LHCN-M2 (cell line): ENCODE data around the gene UVRAG. TPM values are rescaled to one million over a fixed set of nuclear protein-coding genes. Genes with fewer than 3 reads are reported as not detected.

Experiments
- DNase-seq: peaks from one replicate; pipeline ENCODE4 v3.0.0-alpha.2; 2012; ENCODE audit warnings: low read depth
- total RNA-seq: library from RNA; depleted of rRNA; stranded (reverse); fragments of >200 nt; gene quantifications from 2 replicates; pipeline ENCODE4 v1.2.3, GENCODE V29; 2014

The UVRAG gene
- total RNA-seq, 1 experiment from 2014 or later: 12.2 TPM

DNA sequence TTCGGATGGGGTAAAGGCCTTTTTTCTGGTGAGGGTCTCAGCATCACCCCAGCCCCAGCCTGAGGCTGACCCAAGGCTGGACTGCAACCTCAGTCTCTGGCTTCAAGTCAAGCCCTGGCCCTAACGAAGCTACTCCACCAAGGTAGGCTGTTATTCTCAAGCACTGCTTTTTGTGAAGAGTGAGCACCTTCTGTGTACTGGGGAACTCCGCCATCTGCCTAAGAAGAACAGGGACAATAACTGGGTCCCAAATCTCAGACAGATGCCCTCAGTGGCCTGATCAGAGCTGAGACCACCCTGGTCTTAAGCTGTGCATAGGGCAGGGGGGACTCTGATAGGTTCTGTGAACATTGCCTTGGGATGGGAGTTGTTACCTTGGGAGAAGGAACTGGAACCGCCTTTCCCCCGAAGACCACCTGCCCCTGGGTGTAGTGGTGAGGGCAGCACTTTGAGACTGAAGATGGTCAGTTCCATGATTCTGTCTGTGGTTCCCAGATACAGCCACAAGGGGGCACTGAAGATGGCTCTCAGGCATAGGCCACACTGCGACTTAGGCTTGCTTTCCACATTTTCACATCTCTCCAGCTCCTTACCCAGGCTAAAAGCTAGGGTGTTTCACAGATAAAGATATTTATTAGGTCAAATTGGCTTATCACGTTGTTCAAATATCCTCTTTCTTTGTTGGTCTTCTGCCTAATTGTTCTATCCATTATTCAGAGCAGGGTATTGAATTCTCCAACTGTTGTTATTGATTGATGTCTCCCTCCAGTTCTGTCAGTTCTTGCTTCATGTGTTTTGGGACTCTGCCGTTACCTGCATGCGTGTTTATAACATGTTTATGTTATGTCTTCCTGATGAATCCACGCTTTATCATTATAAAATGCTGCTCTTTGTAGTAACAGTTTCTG lies 11.8 kb upstream of the UVRAG start:
- DNase-seq: peak; percentile 49

DNA sequence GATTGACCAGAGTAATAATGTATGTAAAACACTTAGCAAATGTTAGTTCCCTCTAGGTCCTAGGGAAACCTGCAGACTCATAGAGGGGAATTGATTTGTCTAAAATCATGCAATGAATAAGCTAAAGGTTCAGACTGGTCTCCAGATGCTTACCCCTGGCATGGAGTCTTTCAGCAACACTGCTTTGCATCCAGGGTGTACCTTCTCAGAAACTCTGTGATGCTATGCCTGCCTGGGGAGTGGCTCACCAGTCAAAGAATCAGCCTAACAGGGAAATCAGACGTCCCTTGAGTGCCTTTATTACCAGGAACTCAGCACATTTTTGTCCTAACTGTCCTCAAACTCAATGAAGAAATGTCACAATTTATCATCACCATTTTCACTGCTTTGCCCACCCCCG lies 5.9 kb upstream of the UVRAG start:
- DNase-seq: no peak

DNA sequence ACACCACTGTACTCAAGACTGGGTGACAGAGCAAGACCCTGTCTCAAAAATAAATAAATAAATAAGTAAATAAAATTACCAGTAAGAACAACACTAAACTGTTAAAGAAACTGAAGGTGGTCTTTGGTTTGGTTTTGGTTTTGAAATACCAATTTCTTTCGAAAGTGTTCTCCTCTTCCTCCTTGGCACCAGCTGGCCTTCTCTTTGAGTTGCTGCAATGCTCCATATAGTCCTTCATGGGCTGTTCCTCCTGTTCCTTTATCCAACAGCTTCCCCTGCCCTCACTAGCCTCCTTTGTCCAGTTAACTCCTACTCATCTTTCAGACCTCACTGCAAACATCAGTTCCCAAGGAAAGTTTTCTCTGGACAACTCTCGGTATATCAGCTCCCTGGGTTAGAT lies 5.0 kb upstream of the UVRAG start:
- no peak for DNase-seq

DNA sequence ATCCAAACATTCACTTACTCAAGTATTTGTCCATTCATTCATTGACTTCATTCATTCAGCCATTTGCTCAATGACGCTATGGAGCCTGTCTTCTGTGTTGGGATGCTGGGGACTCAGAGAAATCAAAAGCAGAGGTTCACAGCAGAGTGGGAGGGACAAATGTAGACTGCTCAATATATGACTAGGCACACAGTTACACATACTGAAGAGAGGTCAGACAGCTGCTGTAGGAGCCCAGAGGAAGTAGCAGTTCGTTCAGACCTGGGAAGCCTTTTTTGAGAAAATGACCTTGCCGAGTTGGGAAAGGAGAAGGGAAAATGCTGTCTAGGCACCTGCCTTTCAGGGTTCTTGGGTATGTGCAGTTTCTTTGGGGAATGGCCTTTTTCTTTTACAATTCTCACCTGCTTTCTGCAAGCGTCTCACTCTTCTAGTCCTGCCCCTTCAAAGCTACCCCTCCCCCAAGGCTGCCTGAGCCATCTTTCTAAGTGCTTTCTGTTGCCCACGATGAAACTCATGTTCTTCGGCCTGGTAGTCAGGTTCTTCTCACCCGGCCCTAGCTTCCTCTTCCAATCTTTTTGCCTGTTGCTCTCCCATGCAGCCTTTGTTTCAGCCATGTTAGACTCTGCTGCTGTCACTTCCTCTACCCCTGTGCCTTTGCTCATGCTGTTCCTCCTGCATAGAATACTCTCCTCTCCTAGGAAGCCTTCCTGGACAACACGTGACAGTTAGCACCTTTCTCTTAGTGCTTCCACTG lies 4.2 kb upstream of the UVRAG start:
- no peak for DNase-seq

GRCh38 chr11:75811485-75811884 lies 3.5 kb upstream of the UVRAG start:
- DNase-seq: no peak

GRCh38 chr11:75812542-75813040 lies 2.4 kb upstream of the UVRAG start:
- DNase-seq: no peak

DNA sequence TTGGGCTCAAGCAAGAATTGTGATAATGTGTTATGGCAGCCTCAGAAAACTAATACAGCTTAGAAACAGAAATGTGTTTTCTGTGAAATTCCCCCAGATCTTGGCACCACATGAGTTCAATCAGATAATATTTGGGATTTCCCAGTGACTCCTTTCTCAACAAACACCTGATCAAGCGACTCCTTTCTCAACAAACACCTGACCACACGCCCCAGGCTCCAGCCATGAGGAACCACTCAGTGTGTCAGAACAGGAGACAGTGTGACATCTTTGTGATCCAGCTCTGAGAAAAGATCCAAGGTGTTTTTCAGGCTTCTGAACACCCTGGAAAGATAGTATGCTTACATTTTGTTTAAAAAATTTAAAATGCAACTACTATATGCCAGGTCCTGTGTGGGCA lies 1.9 kb upstream of the UVRAG start:
- DNase-seq: no peak

DNA sequence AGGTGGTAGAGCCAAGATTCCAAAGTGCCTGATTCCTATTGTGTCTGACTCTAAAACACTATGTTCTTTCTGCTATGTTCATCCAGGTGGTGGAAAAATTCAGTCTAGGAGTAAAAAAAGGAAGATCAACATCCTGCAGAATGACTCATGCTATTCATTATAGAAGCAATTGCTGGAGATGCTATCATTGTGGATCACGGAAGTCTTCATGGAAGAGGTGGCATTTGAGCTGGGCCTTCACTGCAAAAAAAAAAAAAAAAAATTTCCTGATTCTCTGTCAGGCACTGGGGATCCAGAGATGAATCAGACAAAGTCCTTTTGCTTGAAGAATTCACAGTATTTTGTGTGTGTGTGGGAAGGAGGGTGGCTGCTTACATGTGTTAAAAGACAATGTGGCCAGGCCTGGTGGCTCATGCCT lies 1.4 kb upstream of the UVRAG start:
- DNase-seq: no peak

DNA sequence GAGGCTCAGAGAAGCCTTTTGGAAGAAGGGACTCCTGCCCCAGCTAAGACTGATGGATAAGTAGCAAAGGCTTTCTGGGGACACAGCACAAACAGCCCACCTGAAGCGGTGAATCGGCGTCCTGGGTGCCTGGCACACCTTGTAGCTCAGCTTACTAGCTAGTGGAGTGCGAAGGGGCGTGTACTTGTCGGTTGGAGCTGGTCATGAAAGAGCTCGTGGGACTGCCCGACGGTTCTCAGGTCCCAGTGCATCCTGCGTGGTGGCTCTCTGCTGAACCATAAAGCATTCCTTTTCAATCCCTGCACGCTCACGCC lies 690 bp upstream of the UVRAG start:
- no peak for DNase-seq

DNA sequence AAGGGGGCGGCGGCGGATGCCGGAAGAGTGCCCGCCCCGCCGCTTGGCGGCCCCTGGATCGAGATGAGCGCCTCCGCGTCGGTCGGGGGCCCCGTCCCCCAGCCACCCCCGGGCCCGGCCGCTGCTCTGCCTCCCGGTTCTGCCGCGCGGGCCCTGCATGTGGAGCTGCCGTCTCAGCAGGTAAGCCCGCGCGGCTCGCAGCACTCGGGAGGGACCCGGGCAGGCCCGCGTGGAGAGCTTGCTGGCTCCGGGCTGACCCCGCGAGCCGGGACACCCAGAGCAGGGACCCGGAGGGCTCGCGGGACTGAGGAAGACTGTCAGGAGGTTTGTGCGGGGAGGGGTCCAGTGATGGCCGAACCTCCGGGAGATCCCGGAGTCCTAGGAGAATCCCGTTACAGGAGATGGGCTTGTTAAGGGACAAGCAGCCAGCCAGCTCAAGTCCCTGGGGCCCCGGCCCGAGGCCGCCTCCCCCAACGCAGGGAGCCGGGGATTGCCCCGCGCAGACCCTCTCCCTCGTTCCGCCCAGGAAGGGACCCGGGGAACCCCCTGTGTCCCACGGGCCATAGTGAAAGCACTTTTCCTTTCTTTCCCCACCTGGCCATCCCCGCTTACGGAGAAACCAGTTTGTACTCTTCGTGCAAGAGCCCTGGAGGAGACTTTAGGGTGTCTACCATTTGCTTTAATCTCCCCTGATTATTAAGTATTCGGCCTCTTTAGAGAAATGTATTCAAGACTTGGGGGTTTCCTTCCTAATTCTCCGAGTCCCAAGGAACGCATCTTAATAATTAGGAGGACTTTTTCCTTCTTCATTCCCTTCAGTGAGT lies 547 bp downstream of the UVRAG start:
- DNase-seq: peak; percentile 33

- DNase-seq: no peak
Measured at GRCh38 chr11:75816561-75817239, 1.7 kb downstream of the UVRAG start.

- DNase-seq: peak; percentile 36
Measured at GRCh38 chr11:75820645-75821044, 5.6 kb downstream of the UVRAG start.

GRCh38 chr11:75821202-75821601 lies 6.2 kb downstream of the UVRAG start:
- no peak for DNase-seq

DNA sequence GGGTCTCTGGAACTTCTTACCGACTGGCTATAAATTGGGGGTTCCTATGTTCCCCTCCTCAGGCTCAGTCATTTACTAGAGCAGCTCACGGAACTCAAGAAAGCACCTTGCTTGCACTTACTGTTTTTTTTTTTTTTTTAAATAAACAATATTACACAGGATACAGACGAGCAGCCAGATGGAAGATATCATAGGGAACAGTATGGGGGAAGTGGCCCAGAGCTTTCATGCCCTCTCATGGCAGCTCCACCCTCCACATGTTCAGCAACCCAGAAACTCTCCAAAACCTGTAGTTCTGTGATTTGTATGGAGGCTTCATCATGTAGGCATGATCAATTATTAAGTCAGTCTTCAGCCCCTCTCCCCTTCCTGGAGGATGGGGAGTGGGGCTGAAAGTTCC lies 7.5 kb downstream of the UVRAG start:
- DNase-seq: no peak

DNA sequence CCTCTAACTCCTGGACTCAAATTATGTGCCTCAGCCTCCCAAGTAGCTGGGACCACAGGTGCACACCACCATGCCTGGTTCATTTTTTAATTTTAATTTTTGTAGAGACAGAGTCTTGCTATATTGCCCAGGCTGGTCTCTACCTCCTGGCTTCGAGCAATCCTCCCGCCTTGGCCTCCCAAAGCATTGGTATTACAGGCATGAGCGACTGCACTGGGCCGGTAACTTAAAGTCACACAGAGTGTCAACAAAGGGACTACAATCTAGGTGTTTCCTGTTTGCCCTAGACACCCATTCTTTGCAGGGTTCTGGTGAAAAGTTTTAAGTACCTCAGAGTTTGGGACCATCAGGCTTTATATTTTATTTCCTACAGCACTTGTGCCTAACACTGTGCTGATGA lies 8.4 kb downstream of the UVRAG start:
- no peak for DNase-seq

DNA sequence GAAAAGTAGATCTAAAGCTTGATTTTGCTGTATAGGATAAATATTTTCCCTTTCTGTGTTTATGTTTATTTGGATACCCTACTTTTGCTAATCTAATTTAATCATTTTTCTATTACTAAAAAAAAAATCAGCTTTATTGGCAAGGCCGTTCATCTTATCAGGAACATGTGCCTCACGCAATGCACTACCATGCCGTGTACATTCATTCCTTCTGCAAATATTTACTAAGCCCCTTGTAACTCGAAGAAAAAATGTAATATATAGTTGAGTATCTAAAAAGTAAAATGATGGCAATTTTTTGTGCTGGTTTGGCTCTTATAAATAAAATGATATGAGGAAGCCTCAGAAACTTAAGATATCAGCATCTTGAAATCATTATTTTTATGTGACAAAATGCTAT lies 8.9 kb downstream of the UVRAG start:
- no peak for DNase-seq

DNA sequence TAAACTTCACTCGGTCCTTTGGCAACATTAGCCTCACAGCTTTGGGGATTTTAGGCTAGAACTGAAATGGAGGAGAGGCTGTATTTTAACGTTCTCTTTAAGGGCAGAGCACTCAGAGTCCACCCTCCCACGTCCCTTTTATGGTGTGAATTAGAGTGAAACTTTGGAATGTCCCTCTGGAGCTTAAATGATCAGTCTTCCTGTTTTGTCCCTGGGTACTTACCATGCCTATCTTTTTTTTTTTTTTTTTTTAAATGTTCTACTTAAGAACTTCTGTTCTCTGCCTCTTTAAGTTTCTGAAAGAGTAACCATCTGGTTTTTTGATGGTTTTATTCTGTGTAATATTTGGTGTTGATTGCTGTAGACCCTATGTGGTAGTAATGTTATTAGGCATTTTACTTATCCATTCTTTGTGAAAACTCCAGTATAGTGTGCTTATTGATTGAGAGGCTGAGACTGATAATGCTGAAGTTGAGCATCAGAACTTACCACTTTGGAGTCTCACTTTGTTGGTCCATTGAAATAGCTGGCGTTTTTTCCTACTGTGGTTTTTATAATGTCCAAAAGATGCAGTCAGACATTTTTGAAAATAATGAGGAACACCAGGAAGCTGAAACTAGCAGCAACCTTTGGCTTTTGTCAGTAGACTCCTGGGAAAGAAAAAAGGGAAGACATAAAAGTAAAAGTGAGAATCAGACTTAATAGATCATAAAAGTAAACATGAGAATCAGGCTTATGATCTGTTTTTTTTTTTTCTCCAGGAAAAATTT lies 11.6 kb downstream of the UVRAG start:
- DNase-seq: no peak

GRCh38 chr11:75827562-75827961 lies 12.6 kb downstream of the UVRAG start:
- no peak for DNase-seq

DNA sequence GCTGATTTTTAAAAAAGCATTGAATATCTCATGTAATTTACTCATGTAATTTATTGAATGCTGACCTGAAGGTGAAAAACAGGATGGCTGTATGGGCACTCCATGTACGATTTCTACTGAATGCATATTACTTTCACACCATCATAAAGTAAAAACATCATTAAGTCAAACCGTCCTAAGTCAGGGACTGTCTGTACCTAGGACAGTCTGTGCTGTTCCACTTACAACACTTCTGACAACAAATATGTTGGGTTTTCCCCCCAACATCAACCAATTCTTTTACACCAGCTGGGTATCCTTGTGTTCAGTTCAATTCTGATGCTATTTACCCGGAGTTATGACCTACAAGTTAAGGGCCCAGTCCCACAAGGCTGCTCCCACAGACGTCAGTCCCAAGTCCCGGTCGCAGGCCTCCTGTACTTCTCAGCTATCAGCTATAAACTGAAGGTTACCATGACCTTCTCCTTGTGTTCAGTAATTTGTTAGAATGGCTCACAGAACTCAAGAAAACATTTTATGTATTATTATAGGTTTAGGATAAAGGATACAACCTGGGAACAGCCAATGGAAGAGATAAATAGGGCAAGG lies 17.0 kb downstream of the UVRAG start:
- no peak for DNase-seq

GRCh38 chr11:75834728-75835127 lies 19.7 kb downstream of the UVRAG start:
- DNase-seq: no peak
